ENCODE data around the gene MVK. TPM values are rescaled to one million over a fixed set of nuclear protein-coding genes. Genes with fewer than 3 reads are reported as not detected.

MVK gene
- total and polyA plus RNA-seq, 12 donors = 10.8 to 194 (median 25.2) TPM

DNA sequence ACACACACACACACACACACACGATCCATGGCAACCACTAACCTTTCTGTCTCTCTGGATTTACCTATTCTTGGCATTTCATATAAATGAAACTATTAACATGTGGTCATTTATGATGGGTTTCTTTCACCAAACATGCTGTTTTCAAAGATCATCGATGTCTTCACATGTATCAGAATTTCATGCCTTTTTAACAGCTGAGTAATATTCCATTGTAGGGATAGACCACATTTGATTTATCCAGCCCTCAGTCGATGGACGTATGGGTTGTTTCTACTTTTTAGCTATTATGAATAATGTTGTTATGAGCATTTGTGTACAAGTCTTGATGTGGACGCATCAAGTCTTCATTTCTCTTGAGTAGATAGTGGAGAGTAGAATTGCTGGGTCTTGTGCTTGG, 56.5 kb downstream of the MVK start:
- WGBS, 4 donors = 88 to 95% (median 90%) methylated on average over 5 of the region's 5 CpGs
- H3K9me3 ChIP-seq (replicated peaks in 1 of 3) = no peaks in the 10 kb centered on the region
- TF ChIP-seq, protein P1, sequence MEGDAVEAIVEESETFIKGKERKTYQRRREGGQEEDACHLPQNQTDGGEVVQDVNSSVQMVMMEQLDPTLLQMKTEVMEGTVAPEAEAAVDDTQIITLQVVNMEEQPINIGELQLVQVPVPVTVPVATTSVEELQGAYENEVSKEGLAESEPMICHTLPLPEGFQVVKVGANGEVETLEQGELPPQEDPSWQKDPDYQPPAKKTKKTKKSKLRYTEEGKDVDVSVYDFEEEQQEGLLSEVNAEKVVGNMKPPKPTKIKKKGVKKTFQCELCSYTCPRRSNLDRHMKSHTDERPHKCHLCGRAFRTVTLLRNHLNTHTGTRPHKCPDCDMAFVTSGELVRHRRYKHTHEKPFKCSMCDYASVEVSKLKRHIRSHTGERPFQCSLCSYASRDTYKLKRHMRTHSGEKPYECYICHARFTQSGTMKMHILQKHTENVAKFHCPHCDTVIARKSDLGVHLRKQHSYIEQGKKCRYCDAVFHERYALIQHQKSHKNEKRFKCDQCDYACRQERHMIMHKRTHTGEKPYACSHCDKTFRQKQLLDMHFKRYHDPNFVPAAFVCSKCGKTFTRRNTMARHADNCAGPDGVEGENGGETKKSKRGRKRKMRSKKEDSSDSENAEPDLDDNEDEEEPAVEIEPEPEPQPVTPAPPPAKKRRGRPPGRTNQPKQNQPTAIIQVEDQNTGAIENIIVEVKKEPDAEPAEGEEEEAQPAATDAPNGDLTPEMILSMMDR (IDR thresholded peaks at IDR 0.05) = no peak
- no peak for TF ChIP-seq POLR2A (IDR thresholded peaks at IDR 0.05)
- no peak overlapping the region for H3K4me3 ChIP-seq
- DNase-seq = no peak
- intact Hi-C loops (cut with DNase I) = no loop called here
- H3K27me3 ChIP-seq = no peaks in the 10 kb centered on the region
- H3K4me1 ChIP-seq (replicated peaks in 1 of 2) = peaks cover 5 to 6% of the 10 kb centered on the region in 2 donors
- no peak overlapping the region for H3K27ac ChIP-seq
- H3K36me3 ChIP-seq (replicated peaks in 1 of 2) = no peaks in the 10 kb centered on the region

DNA sequence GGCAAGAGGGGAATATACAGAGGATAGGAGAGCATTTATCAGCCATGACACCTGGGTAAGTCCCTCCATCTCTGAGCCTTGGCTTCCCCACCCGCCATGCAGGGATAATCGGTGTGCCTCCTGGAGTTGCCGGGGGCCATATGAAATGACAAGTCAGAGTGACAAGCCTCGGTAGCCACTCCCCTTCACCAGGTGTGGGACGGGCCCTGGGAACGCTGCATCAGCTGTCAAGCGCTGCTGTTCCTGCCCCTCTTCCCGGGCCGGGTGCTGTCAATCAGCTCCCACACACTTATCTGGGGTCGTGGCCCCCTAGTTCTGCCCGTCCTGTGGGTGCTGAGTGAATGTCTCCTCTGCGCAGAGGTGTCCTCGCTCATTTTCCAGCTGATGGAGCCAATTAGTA, 57.2 kb downstream of the MVK start:
- 58 to 74% (median 59%) methylated on average over 6 to 13 of the region's 13 CpGs for WGBS, 4 donors
- Histone ChIP-seq H3K4me1 (replicated peaks in 1 of 2) (no peaks in the 10 kb centered on the region), H3K27ac (no peak overlapping the region), H3K27me3 (no peaks in the 10 kb centered on the region), H3K9me3 (replicated peaks in 1 of 3) (no peaks in the 10 kb centered on the region), H3K36me3 (replicated peaks in 1 of 2) (no peaks in the 10 kb centered on the region), H3K4me3 (no peak overlapping the region)
- intact Hi-C loops (cut with DNase I) = no loop called here
- DNase-seq = no peak
- no peak for TF ChIP-seq POLR2A (IDR thresholded peaks at IDR 0.05)
- TF ChIP-seq, protein P1 (IDR thresholded peaks at IDR 0.05) = no peak

DNA sequence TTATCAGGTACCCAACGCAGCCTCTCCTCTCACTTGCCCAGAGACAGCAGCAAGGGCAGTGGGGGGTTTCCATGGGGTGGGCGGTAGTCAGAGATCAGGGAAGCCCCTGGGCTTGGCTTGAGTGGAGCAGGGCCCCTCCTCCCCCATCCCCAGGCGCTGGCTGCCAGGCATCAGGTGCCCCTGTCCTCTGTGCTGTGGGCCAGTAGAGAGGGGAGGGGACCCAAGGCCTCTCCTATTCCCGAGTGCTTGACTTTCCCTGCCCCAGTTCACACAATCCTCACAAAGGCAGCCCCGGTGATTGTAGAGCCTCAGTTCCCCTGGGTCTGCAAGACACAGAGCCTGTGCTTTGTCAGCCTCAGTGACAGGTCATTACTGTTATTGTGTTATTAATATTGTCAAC, 57.7 kb downstream of the MVK start:
- intact Hi-C loops (cut with DNase I) = no loop called here
- no peak overlapping the region for H3K4me3 ChIP-seq
- no peak for TF ChIP-seq POLR2A (IDR thresholded peaks at IDR 0.05)
- TF ChIP-seq, protein P1 (IDR thresholded peaks at IDR 0.05) = no peak
- no peaks in the 10 kb centered on the region for H3K27me3 ChIP-seq
- H3K36me3 ChIP-seq (replicated peaks in 1 of 2) = no peaks in the 10 kb centered on the region
- H3K27ac ChIP-seq = no peak overlapping the region
- H3K9me3 ChIP-seq (replicated peaks in 1 of 3) = no peaks in the 10 kb centered on the region
- H3K4me1 ChIP-seq (replicated peaks in 1 of 2) = no peaks in the 10 kb centered on the region
- no peak for DNase-seq
- 65 to 67% (median 66%) methylated on average over 1 to 5 of the region's 5 CpGs for WGBS, 4 donors

DNA sequence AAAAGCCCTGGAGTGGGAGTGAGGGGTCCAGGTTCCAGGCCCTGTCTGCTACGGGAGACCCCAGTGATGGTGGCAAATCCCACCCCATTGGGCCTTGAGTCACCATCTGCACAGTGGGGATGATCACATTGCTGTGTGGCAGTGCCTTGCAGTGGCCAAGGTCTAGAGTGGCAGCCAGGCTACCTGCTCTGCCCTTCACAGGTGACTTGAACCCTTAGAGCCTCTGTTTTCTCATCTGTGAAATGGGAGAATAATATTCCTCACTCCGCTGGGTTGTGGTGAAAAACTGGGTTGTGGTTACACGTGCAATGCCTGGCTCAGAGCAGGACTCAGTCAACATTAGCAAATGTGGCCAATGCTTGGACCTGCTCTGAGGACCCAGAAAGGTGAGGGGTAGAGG, 58.2 kb downstream of the MVK start:
- TF ChIP-seq POLR2A (IDR thresholded peaks at IDR 0.05) = no peak
- TF ChIP-seq, protein P1 (IDR thresholded peaks at IDR 0.05) = no peak
- Histone ChIP-seq H3K27ac (no peak overlapping the region), H3K9me3 (replicated peaks in 1 of 3) (no peaks in the 10 kb centered on the region), H3K4me1 (replicated peaks in 1 of 2) (no peaks in the 10 kb centered on the region), H3K27me3 (no peaks in the 10 kb centered on the region), H3K36me3 (replicated peaks in 1 of 2) (no peaks in the 10 kb centered on the region), H3K4me3 (no peak overlapping the region)
- 71 to 98% (median 89%) methylated on average over 1 to 3 of the region's 3 CpGs for WGBS, 4 donors
- intact Hi-C loops (cut with DNase I) = no loop called here
- no peak for DNase-seq

All from adrenal gland (tissue), 12 donors.